Right lobe of liver (tissue), 6 donors: ENCODE results near the gene NES. TPM values are rescaled to one million over a fixed set of nuclear protein-coding genes. Genes with fewer than 3 reads are reported as not detected.

Source experiments
- ATAC-seq, 4 donors: fragments of 200-7000 bp; cut with Tn5 transposase; one replicate each; pipeline ENCODE4 v1.9.1; 2020; ENCODE audit warnings: mild to moderate bottlenecking in 4 of 4, moderate library complexity in 4 of 4
- DNase-seq, 3 donors: peaks; one replicate each; pipeline ENCODE4 v3.0.0-alpha.2; 2020
- H3K27ac ChIP-seq, 3 donors: fragments of 200-600 bp; one replicate each; pipeline ENCODE4 v1.8.0; 2022
- H3K27me3 ChIP-seq, 2 donors: fragments of 200-600 bp; one replicate each; pipeline ENCODE4 v1.8.0; 2022
- H3K36me3 ChIP-seq, 4 donors: fragments of 200-600 bp; sonication (generic) in 1 of 4; one replicate each; pipeline versions ENCODE4 v1.5.1 to v1.8.0; 2017 to 2022; ENCODE audit warnings: control low read depth in 1 of 4
- H3K4me1 ChIP-seq, 4 donors: fragments of 200-600 bp; sonication (generic) in 1 of 4; one replicate each; pipeline versions ENCODE4 v1.5.1 to v1.8.0; 2017 to 2022; ENCODE audit warnings: control low read depth in 1 of 4
- H3K4me3 ChIP-seq, 3 donors: fragments of 200-600 bp; one replicate each; pipeline ENCODE4 v1.8.0; 2022
- H3K9me3 ChIP-seq, 4 donors: fragments of 200-600 bp; sonication (generic) in 1 of 4; one replicate each; pipeline versions ENCODE4 v1.5.1 to v1.8.0; 2017 to 2022; ENCODE audit warnings: control low read depth in 1 of 4
- POLR2A ChIP-seq: fragments of 450-650 bp; IDR thresholded peaks from one replicate; pipeline ENCODE4 v1.6.1; 2017; ENCODE audit warnings: antibody characterized with exemption, mild to moderate bottlenecking
- WGBS: methylation state at CpG from one replicate; pipeline ENCODE4 v1.1.6; 2018; ENCODE audit warnings: low coverage, low lambda C conversion rate; ENCODE audit not compliant: insufficient coverage; ENCODE audit errors: missing lambda C conversion rate; 5-methylcytosine and 5-hydroxymethylcytosine counted together
- intact Hi-C, 2 donors: fragments of 100-400 bp; cut with DNase I; formaldehyde crosslinking; loops; one replicate each; pipeline versions ENCODE4 v1.11.2 to v1.14.1; 2022
- total RNA-seq, 6 experiments: library from RNA; depleted of rRNA in 2 of 6; stranded (reverse); fragments of >200 nt in 2 of 6; fragmentation: NEBNext Ultra II Directional in 3 of 6; extraction: Animal tissue kit (Norgen Biotek cat#: 25700) in 3 of 6; gene quantifications; one replicate each; pipeline versions ENCODE4 v1.1.0 to v1.2.4, GENCODE V29; 2016 to 2023
- TF ChIP-seq, protein P1 (sequence below), 4 donors: fragments of 200-600 bp in 3 of 4; fragments of 450-650 bp in 1 of 4; IDR thresholded peaks; one replicate each; pipeline versions ENCODE4 v1.5.1 to v1.8.0; 2016 to 2022; ENCODE audit warnings: antibody characterized with exemption in 4 of 4, mild to moderate bottlenecking in 2 of 4
- donor health status: DM: no; HTN: yes; CAD: no.
- donor health status: DM: no; HTN: no; CAD: no.
- donor health status: DM: no; HTN: no; CAD: no.
- donor health status: DM: no; HTN: yes; CAD: no.
- donor health status: DM: no; HTN: yes; CAD: no.

The NES gene
- total RNA-seq, 6 experiments from 2014 or later = 1.1 to 7.5 (median 2.6) TPM

DNA sequence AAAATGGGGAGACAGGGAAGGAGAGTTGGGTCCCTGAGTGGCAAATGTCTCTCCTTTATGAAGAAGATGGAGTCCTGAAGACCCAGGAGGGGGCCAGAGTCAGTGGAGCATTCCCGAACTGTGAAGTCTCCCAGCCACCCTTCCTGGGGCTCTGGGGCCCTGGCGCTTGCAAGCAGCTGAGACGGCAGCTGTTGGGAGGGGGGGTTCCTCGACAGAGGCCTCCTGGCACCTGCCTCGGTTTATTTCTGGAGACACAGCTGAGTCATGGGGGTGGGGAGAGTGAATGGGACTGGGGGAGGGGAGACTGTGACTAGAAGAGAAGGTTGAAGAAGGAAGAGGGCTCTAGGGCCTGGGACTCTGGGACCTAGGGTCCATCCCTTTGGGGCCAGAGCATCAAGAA is 14.0 kb downstream of the NES start:
- Histone ChIP-seq H3K4me3 (no peak overlapping the region), H3K4me1 (peaks cover 0 to 9% (median 4%) of the 10 kb centered on the region in 4 donors), H3K36me3 (no peaks in the 10 kb centered on the region), H3K27ac (no peak overlapping the region), H3K9me3 (no peaks in the 10 kb centered on the region), H3K27me3 (no peaks in the 10 kb centered on the region)
- DNase-seq = no peak
- no peak for ATAC-seq
- TF ChIP-seq, protein P1, sequence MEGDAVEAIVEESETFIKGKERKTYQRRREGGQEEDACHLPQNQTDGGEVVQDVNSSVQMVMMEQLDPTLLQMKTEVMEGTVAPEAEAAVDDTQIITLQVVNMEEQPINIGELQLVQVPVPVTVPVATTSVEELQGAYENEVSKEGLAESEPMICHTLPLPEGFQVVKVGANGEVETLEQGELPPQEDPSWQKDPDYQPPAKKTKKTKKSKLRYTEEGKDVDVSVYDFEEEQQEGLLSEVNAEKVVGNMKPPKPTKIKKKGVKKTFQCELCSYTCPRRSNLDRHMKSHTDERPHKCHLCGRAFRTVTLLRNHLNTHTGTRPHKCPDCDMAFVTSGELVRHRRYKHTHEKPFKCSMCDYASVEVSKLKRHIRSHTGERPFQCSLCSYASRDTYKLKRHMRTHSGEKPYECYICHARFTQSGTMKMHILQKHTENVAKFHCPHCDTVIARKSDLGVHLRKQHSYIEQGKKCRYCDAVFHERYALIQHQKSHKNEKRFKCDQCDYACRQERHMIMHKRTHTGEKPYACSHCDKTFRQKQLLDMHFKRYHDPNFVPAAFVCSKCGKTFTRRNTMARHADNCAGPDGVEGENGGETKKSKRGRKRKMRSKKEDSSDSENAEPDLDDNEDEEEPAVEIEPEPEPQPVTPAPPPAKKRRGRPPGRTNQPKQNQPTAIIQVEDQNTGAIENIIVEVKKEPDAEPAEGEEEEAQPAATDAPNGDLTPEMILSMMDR (IDR thresholded peaks at IDR 0.05) = no peak
- TF ChIP-seq POLR2A = no peak
- 32% methylated on average over 4 of the region's 5 CpGs for WGBS
- intact Hi-C loops = no loop called here

- Histone ChIP-seq H3K27me3 (no peaks in the 10 kb centered on the region), H3K36me3 (no peaks in the 10 kb centered on the region), H3K9me3 (no peaks in the 10 kb centered on the region), H3K4me3 (no peak overlapping the region), H3K4me1 (peaks cover 0 to 9% (median 4%) of the 10 kb centered on the region in 4 donors), H3K27ac (no peak overlapping the region)
- WGBS = 86% methylated on average over 4 of the region's 5 CpGs
- ATAC-seq = no peak
- no peak for TF ChIP-seq POLR2A
- TF ChIP-seq, protein P1 (IDR thresholded peaks at IDR 0.05) = no peak
- no peak for DNase-seq
- intact Hi-C loops = no loop called here
Measured at GRCh38 chr1:156662800-156663055, 14.5 kb downstream of the NES start.

DNA sequence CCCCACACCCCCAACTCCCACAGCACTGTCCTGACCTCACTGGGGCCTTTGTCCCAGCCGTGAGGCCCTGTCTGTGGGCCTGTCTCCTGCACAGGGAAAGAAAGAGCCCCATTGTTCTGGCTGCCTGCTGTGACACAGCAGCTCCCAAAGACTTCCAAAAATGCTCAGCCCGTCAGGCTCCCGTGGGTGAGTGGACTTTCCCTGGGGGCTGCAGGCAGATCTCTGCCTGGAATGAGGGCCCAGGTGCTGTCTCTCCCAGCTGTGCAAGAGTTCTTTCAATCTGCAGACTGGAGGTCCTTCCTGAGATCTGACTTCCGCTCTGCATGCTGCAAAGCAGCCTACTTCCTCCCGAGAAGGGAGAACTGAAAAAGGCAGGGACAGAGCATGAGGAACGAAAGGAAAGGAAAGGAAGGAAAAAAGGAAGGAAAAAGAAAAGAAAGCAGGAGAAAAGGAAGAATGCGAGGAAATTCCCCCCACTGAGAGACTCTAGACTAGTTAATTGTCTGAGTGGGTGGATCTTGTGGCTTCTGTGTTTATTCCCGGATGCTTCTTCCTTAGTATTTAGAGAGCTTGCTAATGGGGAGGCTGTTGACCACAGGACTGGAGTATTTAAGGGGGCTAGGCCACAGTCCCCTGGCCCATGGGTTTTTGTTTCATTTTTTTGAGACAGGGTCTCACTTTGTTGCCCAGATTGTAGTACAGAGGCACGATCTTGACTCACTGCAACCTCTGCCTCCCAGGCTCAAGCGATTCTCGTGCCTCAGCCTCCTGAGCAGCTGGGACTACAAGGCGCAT is 15.0 kb downstream of the NES start:
- TF ChIP-seq POLR2A = no peak
- TF ChIP-seq, protein P1 (IDR thresholded peaks at IDR 0.05) = no peak
- H3K9me3 ChIP-seq = no peaks in the 10 kb centered on the region
- H3K4me3 ChIP-seq = no peak overlapping the region
- H3K36me3 ChIP-seq = no peaks in the 10 kb centered on the region
- WGBS = 46% methylated on average over 12 of the region's 12 CpGs
- H3K4me1 ChIP-seq = peaks cover 0 to 9% (median 4%) of the 10 kb centered on the region in 4 donors
- ATAC-seq (no peak), DNase-seq (no peak)
- H3K27ac ChIP-seq = peak overlapping the region in 2 of 3 donors; percentile 37 to 57
- H3K27me3 ChIP-seq = no peaks in the 10 kb centered on the region
- intact Hi-C loops = no loop called here

DNA sequence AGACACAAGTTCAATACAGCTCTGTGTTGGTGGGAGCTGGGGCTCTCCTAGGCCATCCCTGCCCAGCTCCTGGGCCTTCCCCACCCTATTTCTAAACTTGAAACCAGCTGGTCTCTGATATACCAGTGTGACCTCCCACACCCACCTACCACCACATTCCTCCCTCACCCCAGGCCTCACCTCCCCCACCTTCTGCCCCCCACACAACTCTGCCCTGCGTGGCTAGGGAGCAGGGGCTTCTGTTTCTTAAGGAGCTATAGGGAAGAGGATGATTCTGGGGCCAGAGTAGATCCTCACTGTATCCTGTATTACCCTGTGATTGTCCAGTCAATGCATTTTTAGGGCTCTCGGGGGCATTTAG is 16.5 kb downstream of the NES start:
- DNase-seq (no peak), ATAC-seq (no peak)
- H3K36me3 ChIP-seq = no peaks in the 10 kb centered on the region
- peaks cover 0 to 11% (median 4%) of the 10 kb centered on the region in 4 donors for H3K4me1 ChIP-seq
- TF ChIP-seq POLR2A = no peak
- TF ChIP-seq, protein P1 (IDR thresholded peaks at IDR 0.05) = no peak
- WGBS = 70% methylated on average over 2 of the region's 2 CpGs
- no peaks in the 10 kb centered on the region for H3K27me3 ChIP-seq
- H3K9me3 ChIP-seq = no peaks in the 10 kb centered on the region
- peak overlapping the region in 2 of 3 donors; percentile 10 to 14 for H3K4me3 ChIP-seq
- peak overlapping the region; percentile 40 to 66 (median 44) for H3K27ac ChIP-seq
- intact Hi-C loops = no loop called here
